Occipital lobe (tissue), 2 donors: ENCODE data around the gene ABCA2. TPM values are rescaled to one million over a fixed set of nuclear protein-coding genes. Genes with fewer than 3 reads are reported as not detected.

Source experiments
- DNase-seq: peaks from one replicate; lab custom pipeline; 2025; lab: John Stamatoyannopoulos, UW
- total RNA-seq: library from RNA; depleted of rRNA; stranded (reverse); fragments of >200 nt; gene quantifications from one replicate; pipeline ENCODE4 v1.2.3, GENCODE V29; 2014

ABCA2 gene
- total RNA-seq, 1 donor from 2014 or later = 20.9 TPM

- no peak for DNase-seq
These were observed 27.7 kb downstream of the ABCA2 start for GRCh38 chr9:137000177-137000930.

DNA sequence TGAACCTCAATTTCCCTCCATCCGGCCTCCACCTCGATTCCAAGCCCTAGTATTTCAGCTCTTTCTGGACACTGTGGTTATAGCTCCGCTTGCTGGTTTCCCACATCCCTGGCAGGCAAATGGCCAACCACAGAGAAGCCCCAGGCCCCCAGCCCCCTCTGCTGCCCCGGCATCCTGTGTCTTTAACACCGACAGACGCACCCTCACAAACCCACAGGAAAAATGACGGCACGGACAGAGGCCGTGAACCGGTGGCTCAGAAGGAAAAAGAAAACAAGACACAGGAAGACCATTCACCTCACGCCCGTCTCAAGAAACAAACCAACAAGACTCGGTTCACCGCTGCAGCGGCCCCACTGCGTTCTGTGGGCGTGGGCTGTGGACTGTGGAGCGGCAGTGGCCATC is 30.2 kb downstream of the ABCA2 start:
- DNase-seq = no peak

DNA sequence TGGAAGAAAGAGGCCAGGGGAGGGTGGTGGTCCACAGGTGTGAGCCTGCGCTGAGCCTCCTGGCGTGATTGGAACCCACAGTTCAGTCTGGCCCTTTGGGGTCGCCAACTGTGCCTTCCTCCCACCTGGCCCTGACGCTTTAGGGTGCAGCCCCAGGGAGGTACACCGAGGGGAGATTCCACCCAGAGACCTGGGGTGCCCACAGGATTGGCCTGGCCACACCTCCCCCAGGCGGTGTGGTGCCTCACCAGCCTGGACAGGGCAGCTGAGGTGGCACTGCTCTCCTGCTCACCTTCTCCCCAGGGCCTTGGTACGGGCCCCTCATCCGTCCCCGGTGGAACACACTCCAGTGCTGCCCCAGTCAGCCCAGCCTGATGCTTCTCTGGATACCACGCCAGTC is 30.7 kb downstream of the ABCA2 start:
- no peak for DNase-seq

DNA sequence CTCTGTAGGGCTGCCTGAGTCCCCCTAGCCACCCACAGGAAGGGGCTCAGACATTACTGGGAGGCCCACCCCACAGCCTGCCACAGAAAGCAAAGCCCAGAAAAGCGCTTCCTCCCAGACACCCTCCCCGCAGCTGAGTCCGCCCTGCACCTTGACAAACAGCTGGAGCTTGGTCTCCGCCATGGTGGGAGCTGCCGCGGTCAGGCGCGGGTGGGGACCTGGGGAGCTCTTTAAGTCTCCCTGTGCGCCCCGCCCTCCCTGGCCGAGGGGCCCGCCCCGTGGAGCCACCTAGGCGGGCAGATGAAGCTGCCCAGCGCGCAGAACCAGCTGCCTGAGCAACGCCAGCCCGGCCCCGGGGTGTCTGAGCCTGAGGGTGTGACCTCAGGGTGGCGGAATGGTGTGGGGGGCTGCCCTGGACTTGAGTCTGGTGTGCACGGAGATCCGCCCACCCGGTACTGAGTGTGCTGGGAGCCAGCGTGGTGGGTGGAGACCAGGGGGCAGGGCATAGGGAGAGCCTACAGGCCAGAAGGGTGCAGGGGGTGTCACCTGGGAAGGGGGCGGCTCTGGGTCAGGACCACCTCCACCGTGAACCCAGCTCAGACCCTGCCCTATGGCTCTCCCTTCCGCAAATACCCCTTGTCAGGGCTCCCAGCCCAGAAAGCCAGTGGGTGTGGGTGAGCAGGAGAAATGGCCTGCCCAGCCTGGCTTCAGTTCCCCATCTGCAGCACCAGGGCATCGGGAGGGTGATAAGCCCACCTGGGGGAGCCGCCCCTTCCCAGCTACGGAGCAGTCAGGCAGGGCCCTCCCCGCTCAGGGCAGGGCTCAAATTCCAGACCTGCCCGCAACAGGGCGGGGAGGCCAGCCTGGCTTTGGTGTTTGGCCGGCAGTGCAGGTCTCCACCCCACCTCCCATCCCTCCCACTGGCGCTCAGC is 31.4 kb downstream of the ABCA2 start, which contains the start of gene CLIC3:
Gene CLIC3, minus strand, starts transcription at position 208 of the 932 bp plus-strand sequence. Its CDS starts 25 bp downstream, at position 183.
- DNase-seq = no peak

DNA sequence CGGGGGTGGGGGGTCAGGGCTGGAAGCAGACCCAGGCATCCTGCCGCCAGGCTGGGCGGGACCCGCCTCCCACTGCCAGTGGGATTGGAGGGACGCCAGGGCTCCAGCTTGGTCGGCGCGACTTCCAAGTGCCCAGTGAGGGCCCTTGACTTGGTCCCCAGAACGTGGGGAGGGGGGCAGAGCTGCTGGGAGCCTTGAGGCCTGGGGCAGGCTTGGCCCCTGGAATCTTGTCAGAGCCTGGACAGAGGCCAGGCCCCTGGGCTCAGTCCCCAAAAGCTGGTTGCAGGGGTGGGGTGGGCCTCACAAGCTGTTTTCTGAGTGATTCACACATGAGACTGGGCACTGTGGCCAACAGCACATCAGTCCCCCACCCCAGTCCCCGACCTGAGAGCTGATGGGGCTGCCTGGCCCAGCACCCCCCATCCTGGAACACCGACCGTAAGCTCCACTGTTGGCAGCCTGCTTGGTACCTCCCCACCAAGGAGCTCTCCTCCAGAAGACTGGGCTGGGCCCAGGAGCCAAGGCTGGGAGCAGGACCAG is 32.2 kb downstream of the ABCA2 start:
- DNase-seq = no peak

- no peak for DNase-seq
These were observed 32.7 kb downstream of the ABCA2 start for GRCh38 chr9:136995362-136995761.

- DNase-seq = no peak
These were observed 33.2 kb downstream of the ABCA2 start for GRCh38 chr9:136994888-136995230.

GRCh38 chr9:136994180-136994887 is 33.7 kb downstream of the ABCA2 start:
- DNase-seq = no peak

- no peak for DNase-seq
These were observed 35.1 kb downstream of the ABCA2 start for GRCh38 chr9:136992819-136993369.

GRCh38 chr9:136991993-136992818 is 35.8 kb downstream of the ABCA2 start, which contains the start of gene PAXX:
PAXX (plus strand) TSS chr9:136992422; CDS start chr9:136992444, 22 bp downstream.
- DNase-seq = peak; percentile 91

GRCh38 chr9:136990242-136990911 is 37.7 kb downstream of the ABCA2 start:
- no peak for DNase-seq

DNA sequence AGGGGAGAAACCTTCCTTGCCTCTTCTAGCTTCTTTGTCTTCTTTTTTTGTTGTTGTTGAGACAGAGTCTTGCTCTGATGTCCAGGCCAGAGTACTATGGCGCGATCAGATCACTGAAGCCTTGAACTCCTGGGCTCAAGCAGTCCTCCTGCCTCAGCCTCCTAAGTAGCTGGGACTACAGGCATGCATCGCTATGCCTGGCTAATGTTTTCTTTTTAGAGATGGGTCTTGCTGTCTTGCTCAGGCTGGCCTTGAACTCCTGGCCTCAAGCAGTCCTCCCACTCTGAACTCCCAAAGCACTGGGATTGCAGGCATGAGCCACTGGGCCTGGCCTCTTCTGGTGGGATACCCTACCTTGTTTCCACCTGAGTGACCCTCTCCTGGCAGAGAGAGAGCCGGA is 39.2 kb downstream of the ABCA2 start:
- DNase-seq = no peak

GRCh38 chr9:136985853-136986252 is 42.2 kb downstream of the ABCA2 start:
- no peak for DNase-seq

DNA sequence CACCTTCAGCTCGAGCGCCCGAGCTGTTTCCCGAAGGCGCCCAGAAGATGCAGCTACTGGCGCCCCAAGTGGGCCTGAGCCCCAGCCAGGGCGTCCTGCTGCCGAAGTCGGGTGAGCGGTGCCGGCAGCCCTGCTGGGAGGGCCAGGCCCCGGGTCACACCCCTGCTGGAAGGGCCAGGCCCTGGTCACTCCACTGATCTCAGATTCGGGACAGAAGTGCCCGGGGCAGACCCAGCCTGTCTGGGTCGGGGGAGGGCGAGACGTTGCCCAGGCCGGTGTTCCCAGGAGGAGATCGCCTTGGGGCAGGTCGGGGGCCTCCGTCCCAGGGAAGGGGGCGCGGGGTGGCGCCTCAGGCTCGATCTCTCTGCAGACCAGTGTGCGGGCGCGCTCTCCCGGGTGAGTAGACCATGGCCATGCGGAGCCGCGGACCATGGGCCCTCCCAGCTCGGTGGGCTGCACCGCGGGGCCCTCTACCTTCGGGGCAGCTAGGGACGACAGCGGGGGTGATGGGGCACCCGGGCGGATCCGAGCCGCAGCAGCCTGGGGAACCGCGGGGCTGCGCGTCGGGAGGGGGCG is 42.9 kb downstream of the ABCA2 start:
- DNase-seq = no peak

DNA sequence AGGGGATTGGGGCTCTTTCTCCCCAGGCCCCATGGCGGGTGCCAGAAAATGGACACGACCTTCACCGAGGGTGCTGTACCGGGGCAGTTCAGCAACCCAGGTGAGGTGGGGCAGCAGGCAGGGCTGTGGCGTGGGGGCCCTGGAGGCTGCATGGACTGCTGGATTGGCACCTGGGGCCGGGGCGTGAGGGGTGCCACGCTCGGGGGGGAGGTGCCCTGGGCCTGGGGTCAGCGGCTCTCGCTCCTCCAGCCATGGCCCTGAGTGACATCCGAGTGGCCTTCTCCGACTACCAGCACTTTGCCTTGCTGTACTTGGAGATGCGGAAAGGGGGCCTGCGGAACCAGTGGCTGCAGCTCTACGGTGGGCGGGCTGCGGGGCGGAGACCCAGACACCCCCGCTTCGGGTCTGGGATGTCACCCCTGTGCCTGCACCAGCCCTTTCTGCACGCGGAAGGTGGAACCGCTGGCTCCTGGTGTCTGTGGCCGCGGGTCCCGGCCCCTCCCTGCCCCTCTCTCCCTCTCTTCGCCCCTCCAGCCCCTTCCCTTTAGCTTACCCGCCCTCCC is 43.5 kb downstream of the ABCA2 start:
- DNase-seq = no peak

GRCh38 chr9:136983656-136984314 is 44.3 kb downstream of the ABCA2 start:
- DNase-seq = no peak

- no peak for DNase-seq
These were observed 44.9 kb downstream of the ABCA2 start for GRCh38 chr9:136983167-136983566.
